ENCODE measurements around the gene JPH2.

- no peak for TF ChIP-seq CTCF (IDR thresholded peaks at IDR 0.05)
- TF ChIP-seq POLR2A (IDR thresholded peaks at IDR 0.05), result no peak
- TF ChIP-seq EP300 (IDR thresholded peaks at IDR 0.05), result no peak
Observed at GRCh38 chr20:44146272-44146671, 40.7 kb downstream of the JPH2 start.
